Mucosa of gallbladder (tissue), 1 donor: ENCODE measurements around the gene RIMS3. TPM values are rescaled to one million over a fixed set of nuclear protein-coding genes. Genes with fewer than 3 reads are reported as not detected.
A peak's percentile ranks its signal among the peaks of the same experiment; 100 is the strongest.
"Not testable (repeated sequence)": the region's sequence is repeated elsewhere in the genome, so short reads cannot be mapped to it uniquely, and the experiment has no call there.

Experiments used
- DNase-seq: peaks from one replicate; pipeline ENCODE4 v3.0.0-alpha.2; 2020; ENCODE audit warnings: low spot score
- total RNA-seq: library from RNA; stranded (reverse); gene quantifications from one replicate; pipeline ENCODE4 v1.2.1, GENCODE V29; 2021
- donor health status: DM: no; HTN: no; CAD: no.

Gene RIMS3
- total RNA-seq, 1 donor from 2014 or later, result 4.2 TPM

DNA sequence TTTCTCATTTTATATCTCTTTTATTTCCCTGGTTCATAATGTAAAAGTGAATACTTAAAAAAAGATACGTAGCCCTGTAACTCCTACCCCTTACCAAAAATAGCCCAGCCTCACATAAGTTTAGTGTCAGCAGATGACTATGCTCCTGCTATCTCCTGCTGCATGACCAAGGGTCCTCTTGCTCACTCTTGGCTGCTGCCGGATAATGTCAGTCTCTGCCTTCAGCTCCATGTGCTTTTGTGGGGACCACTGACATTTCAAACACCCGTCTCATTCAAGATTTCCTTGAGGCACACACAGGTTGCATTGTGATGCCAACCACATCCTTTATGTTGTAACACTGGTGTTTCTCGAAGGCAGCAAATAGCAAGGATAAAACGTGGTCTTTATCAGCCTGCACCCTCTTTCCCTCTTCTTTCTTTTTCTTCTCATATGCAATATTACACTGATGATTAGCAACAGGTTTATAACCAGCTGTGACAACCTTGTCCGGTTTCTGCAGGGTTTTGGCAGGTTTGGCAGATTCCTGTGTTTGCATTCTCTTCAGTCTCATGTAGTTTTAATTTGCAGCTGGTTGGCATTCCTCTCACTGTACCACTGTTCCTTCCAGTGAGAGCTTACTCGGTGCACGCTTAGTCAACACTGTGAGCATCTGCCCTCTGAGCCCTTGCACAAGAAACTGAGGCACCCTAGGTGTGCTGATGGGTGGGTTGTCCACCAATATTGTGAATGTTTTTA, 71.9 kb downstream of the RIMS3 start:
- no peak for DNase-seq

DNA sequence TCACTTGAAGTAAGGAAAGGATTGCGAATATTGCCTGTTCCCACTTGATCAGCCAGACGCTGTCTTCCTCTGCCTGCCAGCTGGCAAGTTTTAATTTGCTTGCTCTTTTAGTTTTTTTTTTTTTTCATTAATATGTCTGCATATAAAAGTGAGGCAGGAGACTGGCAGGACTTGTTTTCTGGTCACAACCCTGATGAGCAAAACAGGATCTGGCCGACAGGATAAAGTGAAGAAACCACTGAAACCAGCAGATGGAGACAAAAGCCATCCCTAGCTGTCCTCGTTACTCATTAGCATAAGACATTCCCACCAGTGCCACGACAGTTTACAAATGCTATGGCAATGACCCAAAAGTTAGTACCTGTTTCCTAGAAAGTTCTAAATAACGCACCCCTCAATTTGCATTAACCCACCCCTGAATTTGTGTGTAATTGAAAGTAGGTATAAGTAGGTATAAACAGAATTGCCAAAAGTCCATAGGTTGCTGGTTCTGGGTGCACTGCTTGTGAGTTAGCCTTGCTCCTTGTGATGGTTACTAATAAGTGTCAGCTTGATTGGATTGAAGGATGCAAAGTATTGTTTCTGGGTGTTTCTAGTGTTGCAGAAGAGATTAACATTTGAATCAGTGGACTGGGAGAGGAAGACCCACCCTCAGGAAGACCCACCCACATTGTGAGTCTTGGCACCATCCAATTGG, 73.2 kb downstream of the RIMS3 start:
- peak; percentile 19 for DNase-seq

GRCh38 chr1:40588586-40588985, 76.9 kb downstream of the RIMS3 start:
- DNase-seq, result no peak

GRCh38 chr1:40583980-40584379, 81.5 kb downstream of the RIMS3 start:
- DNase-seq, result no peak

DNA sequence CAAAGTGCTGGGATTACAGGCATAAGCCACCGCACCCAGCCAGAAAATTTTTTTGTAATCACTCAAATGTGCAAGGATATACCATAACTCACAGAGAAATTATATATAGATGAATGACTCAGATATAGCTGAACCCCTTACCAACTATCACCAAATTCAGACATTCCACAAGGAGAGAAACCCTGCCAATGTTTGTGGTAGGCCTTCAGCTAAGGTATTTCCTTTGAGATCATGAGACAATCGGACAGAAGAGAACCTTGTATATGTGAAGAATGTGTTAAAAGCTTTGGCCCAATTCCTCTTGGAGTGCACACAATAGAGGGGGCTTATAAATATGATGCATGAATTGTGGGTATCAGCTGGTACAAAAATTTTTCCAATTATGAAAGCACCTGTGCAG, 83.4 kb downstream of the RIMS3 start:
- no peak for DNase-seq

GRCh38 chr1:40575336-40575735, 90.1 kb downstream of the RIMS3 start:
- no peak for DNase-seq

GRCh38 chr1:40574805-40575204, 90.7 kb downstream of the RIMS3 start:
- not testable (repeated sequence) for DNase-seq

Other genes starting within 250 kb of the RIMS3 start
- gene ZFP69B, start 215.2 kb downstream of the RIMS3 start, total RNA-seq, result 1.8 TPM
- 3.3 TPM for gene ZFP69, start 188.4 kb downstream of the RIMS3 start, total RNA-seq
- 6.3 TPM for gene EXO5, start 156.9 kb downstream of the RIMS3 start, total RNA-seq
- gene ZNF684, start 134.0 kb downstream of the RIMS3 start, total RNA-seq, result 4.4 TPM
- 57.0 TPM for gene NFYC, start 26.0 kb upstream of the RIMS3 start, total RNA-seq
- 3.5 TPM for gene KCNQ4, start 118.1 kb upstream of the RIMS3 start, total RNA-seq
- gene CITED4, start 196.7 kb upstream of the RIMS3 start, total RNA-seq, result 86.1 TPM